Type B pancreatic cell (in vitro differentiated cells): ENCODE results near the gene CLMP. TPM values are rescaled to one million over a fixed set of nuclear protein-coding genes. Genes with fewer than 3 reads are reported as not detected.

Experiments used
- DNase-seq: peaks from one replicate; pipeline ENCODE4 v3.0.0; 2021; ENCODE audit warnings: mixed read lengths; ENCODE audit not compliant: unreplicated experiment; ENCODE audit errors: extremely low spot score
- H3K27ac Mint-ChIP-seq: 2 replicates; pipeline ENCODE4 v1.8.0; 2021; ENCODE audit warnings: mild to moderate bottlenecking, mixed read lengths
- H3K27me3 Mint-ChIP-seq: 2 replicates; pipeline ENCODE4 v1.8.0; 2021; ENCODE audit warnings: mixed read lengths
- H3K36me3 Mint-ChIP-seq: 2 replicates; pipeline ENCODE4 v1.8.0; 2021; ENCODE audit warnings: mixed read lengths
- H3K4me1 Mint-ChIP-seq: one replicate; pipeline ENCODE4 v1.8.0; 2021; ENCODE audit warnings: mixed read lengths; ENCODE audit not compliant: unreplicated experiment
- H3K4me3 Mint-ChIP-seq: 2 replicates; pipeline ENCODE4 v1.8.0; 2021; ENCODE audit warnings: mild to moderate bottlenecking, mixed read lengths
- H3K9me3 Mint-ChIP-seq: 2 replicates; pipeline ENCODE4 v1.8.0; 2021; ENCODE audit warnings: mixed read lengths
- total RNA-seq: library from RNA; stranded (reverse); gene quantifications from 2 replicates; pipeline ENCODE4 v1.2.1, GENCODE V29; 2021; ENCODE audit warnings: low replicate concordance
- TF ChIP-seq, protein P1 (sequence below): fragments of 200-600 bp; sonication (generic); conservative IDR thresholded peaks from 2 replicates; pipeline ENCODE4 v1.5.0; 2021; ENCODE audit warnings: antibody characterized with exemption, mild to moderate bottlenecking

CLMP gene
- total RNA-seq, 1 donor from 2014 or later, result 65.7 TPM

DNA sequence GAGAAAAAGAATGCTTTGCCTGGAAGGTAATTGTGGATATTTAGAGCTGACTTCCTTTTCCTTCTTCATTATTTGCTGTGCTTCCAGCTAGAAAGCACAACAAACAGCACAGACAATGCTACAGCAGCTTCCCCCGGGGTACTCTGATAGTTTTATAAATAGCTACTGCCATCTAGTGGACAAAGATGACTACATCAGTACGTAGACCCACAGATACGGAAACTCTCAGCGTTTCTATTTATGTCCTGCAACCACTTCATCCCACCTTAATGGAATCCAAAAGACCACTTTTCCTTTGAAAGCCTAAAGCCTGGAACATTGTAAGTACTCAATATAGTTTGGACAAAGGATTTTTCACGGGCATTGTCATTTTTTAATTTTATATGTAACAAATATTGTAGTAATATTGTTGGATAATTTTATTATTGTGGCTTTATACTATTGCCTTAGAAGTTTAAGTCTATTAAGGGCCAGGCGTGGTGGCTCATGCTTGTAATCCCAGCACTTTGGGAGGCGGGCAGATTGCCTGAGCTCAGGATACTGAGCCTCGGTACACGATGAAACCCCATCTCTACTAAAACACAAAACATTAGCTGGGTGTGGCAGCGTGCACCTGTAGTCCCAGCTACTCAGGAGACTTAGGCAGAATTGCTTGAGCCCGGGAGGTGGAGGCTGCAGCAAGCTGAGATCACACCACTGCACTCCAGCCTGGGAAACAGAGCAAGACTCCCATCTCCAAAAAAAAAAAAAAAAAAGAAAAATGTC lies 140.6 kb downstream of the CLMP start:
- peaks cover 33% of the 10 kb centered on the region for H3K4me1 Mint-ChIP-seq
- peak overlapping the region; percentile 51 for H3K27ac Mint-ChIP-seq
- H3K9me3 Mint-ChIP-seq, result no peaks in the 10 kb centered on the region
- TF ChIP-seq, protein P1, sequence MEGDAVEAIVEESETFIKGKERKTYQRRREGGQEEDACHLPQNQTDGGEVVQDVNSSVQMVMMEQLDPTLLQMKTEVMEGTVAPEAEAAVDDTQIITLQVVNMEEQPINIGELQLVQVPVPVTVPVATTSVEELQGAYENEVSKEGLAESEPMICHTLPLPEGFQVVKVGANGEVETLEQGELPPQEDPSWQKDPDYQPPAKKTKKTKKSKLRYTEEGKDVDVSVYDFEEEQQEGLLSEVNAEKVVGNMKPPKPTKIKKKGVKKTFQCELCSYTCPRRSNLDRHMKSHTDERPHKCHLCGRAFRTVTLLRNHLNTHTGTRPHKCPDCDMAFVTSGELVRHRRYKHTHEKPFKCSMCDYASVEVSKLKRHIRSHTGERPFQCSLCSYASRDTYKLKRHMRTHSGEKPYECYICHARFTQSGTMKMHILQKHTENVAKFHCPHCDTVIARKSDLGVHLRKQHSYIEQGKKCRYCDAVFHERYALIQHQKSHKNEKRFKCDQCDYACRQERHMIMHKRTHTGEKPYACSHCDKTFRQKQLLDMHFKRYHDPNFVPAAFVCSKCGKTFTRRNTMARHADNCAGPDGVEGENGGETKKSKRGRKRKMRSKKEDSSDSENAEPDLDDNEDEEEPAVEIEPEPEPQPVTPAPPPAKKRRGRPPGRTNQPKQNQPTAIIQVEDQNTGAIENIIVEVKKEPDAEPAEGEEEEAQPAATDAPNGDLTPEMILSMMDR, result peak; percentile 87
- no peaks in the 10 kb centered on the region for H3K27me3 Mint-ChIP-seq
- no peak for DNase-seq
- H3K4me3 Mint-ChIP-seq, result peak overlapping the region; percentile 29
- H3K36me3 Mint-ChIP-seq, result peaks cover 35% of the 10 kb centered on the region

DNA sequence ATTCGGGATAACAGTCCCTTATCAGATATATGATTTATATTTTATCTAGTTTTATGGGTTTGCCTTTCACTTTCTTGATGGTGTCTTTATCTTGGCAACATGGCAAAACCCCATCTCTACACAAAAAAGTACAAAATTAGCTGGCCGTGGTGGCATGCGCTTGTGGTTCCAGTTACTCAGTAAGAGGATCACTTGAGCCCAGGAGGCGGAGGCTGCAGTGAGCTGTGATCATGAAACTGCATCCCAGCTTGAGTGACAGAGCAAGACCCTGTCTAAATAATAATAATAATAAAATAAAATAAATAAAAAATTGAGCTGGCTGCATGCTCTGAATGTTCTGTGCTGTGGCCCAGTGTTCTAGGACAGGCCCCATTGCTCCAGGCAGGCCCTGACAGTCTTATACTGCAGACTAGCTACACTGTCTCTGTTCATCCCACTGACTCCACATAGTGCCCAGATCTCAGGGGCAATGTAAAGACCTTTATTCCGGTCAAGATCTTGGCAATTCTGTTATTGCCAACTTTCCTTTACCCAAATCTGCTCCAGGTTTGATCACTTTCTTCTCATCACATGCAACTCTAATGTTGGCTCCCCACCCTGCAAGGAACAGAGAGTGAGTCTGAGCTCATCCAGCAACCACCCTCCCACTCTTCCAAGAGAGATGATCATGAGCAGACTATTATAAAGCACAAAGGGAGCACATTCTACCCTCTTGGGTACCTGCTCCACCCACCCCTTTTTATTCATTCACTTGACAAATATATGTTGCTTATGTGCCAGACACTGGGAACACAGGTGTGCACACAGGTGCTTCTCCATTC lies 141.9 kb downstream of the CLMP start:
- H3K27me3 Mint-ChIP-seq, result no peaks in the 10 kb centered on the region
- H3K27ac Mint-ChIP-seq, result no peak overlapping the region
- peaks cover 19% of the 10 kb centered on the region for H3K4me1 Mint-ChIP-seq
- TF ChIP-seq, protein P1, result no peak
- no peak for DNase-seq
- no peak overlapping the region for H3K4me3 Mint-ChIP-seq
- peaks cover 21% of the 10 kb centered on the region for H3K36me3 Mint-ChIP-seq
- H3K9me3 Mint-ChIP-seq, result no peaks in the 10 kb centered on the region

DNA sequence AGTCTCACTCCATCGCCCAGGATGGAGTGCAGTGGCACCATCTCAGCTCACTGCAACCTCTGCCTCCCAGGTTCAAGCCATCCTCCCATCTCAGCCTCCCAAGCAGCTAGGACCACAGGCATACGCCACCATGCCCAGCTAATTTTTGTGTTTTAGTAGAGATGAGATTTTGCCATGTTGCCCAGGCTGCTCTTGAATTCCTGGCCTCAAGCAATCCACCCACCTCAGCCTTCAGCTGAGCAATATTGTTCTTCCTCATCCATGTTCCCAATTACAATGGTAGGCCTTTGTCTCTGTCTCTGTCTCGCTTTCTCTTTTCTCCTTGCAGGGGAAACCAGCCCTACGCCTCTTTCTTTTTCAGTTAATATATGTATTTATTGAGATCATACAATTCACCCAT lies 143.4 kb downstream of the CLMP start:
- TF ChIP-seq, protein P1, result no peak
- no peak overlapping the region for H3K27ac Mint-ChIP-seq
- DNase-seq, result no peak
- no peaks in the 10 kb centered on the region for H3K27me3 Mint-ChIP-seq
- peaks cover 7% of the 10 kb centered on the region for H3K36me3 Mint-ChIP-seq
- no peaks in the 10 kb centered on the region for H3K9me3 Mint-ChIP-seq
- peaks cover 10% of the 10 kb centered on the region for H3K4me1 Mint-ChIP-seq
- H3K4me3 Mint-ChIP-seq, result no peak overlapping the region

DNA sequence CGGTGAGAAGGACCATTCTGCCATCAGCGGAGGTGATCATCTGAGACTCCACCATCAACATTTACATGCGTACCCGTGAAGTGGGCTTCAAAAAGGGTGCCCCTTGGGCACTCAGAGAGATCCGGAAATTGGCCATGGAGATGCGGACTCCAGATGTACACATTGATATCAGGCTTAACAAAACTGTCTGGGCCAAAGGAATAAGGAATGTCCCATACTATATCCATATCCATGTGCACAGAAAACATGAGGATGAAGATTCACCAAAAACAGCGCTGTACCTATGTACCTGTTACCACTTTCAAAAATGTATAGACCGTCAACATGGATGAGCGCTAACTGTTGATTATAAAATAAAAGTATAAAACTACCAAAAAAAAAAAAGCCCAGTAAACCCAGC lies 143.9 kb downstream of the CLMP start:
- H3K9me3 Mint-ChIP-seq, result no peaks in the 10 kb centered on the region
- DNase-seq, result no peak
- TF ChIP-seq, protein P1, result no peak
- no peak overlapping the region for H3K4me3 Mint-ChIP-seq
- no peak overlapping the region for H3K27ac Mint-ChIP-seq
- H3K4me1 Mint-ChIP-seq, result peaks cover 10% of the 10 kb centered on the region
- H3K36me3 Mint-ChIP-seq, result peaks cover 4% of the 10 kb centered on the region
- H3K27me3 Mint-ChIP-seq, result no peaks in the 10 kb centered on the region

DNA sequence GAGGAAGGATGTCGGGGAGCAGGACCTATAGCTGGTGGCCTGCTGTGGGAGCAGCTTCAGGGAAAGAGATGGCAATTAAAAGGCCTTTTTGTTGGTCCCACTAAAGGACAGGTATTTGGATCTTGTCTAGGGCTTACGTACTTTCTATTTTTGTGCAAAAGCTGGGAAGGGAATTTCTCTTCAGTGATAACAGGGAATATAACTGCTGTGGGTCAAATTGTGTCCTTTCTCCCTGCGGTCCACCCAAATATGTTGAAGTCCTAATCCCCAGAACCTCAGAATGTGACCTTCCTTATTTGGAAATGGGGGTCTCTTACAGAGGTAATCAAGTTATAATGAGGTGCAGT lies 147.1 kb downstream of the CLMP start:
- Mint-ChIP-seq H3K9me3 (no peaks in the 10 kb centered on the region), H3K36me3 (no peaks in the 10 kb centered on the region), H3K4me1 (peaks cover 4% of the 10 kb centered on the region), H3K27me3 (no peaks in the 10 kb centered on the region), H3K27ac (no peak overlapping the region), H3K4me3 (no peak overlapping the region)
- TF ChIP-seq, protein P1, result no peak
- DNase-seq, result peak; percentile 13
